Trophoblast cell (in vitro differentiated cells and primary cell): Measurements from ENCODE around the gene XG.

Source experiments
- DNase-seq, 2 donors: peaks; one replicate each; pipeline ENCODE4 v3.0.0-alpha.2; 2016
- H2AFZ ChIP-seq: 2 replicates; pipeline ENCODE4 v1.6.1; 2013; ENCODE audit warnings: low read length, moderate library complexity, mild to moderate bottlenecking; ENCODE audit not compliant: insufficient read depth, poor library complexity
- H2AK5ac ChIP-seq: 2 replicates; pipeline ENCODE4 v1.6.1; 2013; ENCODE audit warnings: mild to moderate bottlenecking, low read length
- H2BK120ac ChIP-seq: 2 replicates; pipeline ENCODE4 v1.6.1; 2013; ENCODE audit warnings: low read length, mild to moderate bottlenecking, moderate library complexity; ENCODE audit not compliant: insufficient read depth, poor library complexity
- H2BK12ac ChIP-seq: 2 replicates; pipeline ENCODE4 v1.6.1; 2013; ENCODE audit warnings: mild to moderate bottlenecking, low read length, moderate library complexity
- H2BK5ac ChIP-seq: 2 replicates; pipeline ENCODE4 v1.6.1; 2013; ENCODE audit warnings: low read length, low read depth, moderate library complexity, mild to moderate bottlenecking; ENCODE audit not compliant: poor library complexity
- H3K14ac ChIP-seq: 2 replicates; pipeline ENCODE4 v1.6.1; 2013; ENCODE audit warnings: mild to moderate bottlenecking, low read length
- H3K18ac ChIP-seq: 2 replicates; pipeline ENCODE4 v1.6.1; 2013; ENCODE audit warnings: mild to moderate bottlenecking, low read length
- H3K23ac ChIP-seq: 2 replicates; pipeline ENCODE4 v1.6.1; 2013; ENCODE audit warnings: low read length
- H3K27ac ChIP-seq: 2 replicates; pipeline ENCODE4 v1.5.1; 2013; ENCODE audit warnings: low read depth, mild to moderate bottlenecking, inconsistent platforms, low read length, moderate library complexity
- H3K27me3 ChIP-seq: 2 replicates; pipeline ENCODE4 v1.6.1; 2013; ENCODE audit warnings: inconsistent platforms, mild to moderate bottlenecking, low read length, moderate library complexity; ENCODE audit not compliant: insufficient read depth
- H3K36me3 ChIP-seq, 2 experiments: 1 replicate in 1 of 2; 2 replicates in 1 of 2; pipeline ENCODE4 v1.6.1; 2013; ENCODE audit warnings: low read length in 2 of 2, mild to moderate bottlenecking in 2 of 2, moderate library complexity in 1 of 2; ENCODE audit not compliant: insufficient read depth in 2 of 2, control insufficient read depth in 1 of 2
- H3K4ac ChIP-seq: 2 replicates; pipeline ENCODE4 v1.6.1; 2013; ENCODE audit warnings: low read depth, mild to moderate bottlenecking, low read length, moderate library complexity
- H3K4me1 ChIP-seq, 2 experiments: 1 replicate in 1 of 2; 2 replicates in 1 of 2; pipeline ENCODE4 v1.6.1; 2013; ENCODE audit warnings: low read length in 2 of 2, mild to moderate bottlenecking in 2 of 2, moderate library complexity in 1 of 2; ENCODE audit not compliant: insufficient read depth in 2 of 2, control insufficient read depth in 1 of 2
- H3K4me2 ChIP-seq: 2 replicates; pipeline ENCODE4 v1.6.1; 2013; ENCODE audit warnings: inconsistent platforms, mild to moderate bottlenecking, low read length, moderate library complexity
- H3K4me3 ChIP-seq: 2 replicates; pipeline ENCODE4 v1.5.1; 2013; ENCODE audit warnings: mild to moderate bottlenecking, low read depth, low read length, inconsistent platforms
- H3K79me1 ChIP-seq: one replicate; pipeline ENCODE4 v1.6.1; 2013; ENCODE audit warnings: low read length
- H3K79me2 ChIP-seq: 2 replicates; pipeline ENCODE4 v1.6.1; 2013; ENCODE audit warnings: low read length, mild to moderate bottlenecking; ENCODE audit not compliant: control insufficient read depth, insufficient read depth, poor library complexity
- H3K9ac ChIP-seq: 2 replicates; pipeline ENCODE4 v1.6.1; 2013; ENCODE audit warnings: mild to moderate bottlenecking, low read length
- H3K9me3 ChIP-seq: 2 replicates; pipeline ENCODE4 v1.6.1; 2013; ENCODE audit warnings: low read depth, mild to moderate bottlenecking, control low read depth, inconsistent platforms, low read length; ENCODE audit not compliant: insufficient read depth
- H4K12ac ChIP-seq: 2 replicates; pipeline ENCODE4 v1.6.1; 2013; ENCODE audit warnings: low read depth, mild to moderate bottlenecking, low read length, moderate library complexity
- H4K8ac ChIP-seq: 2 replicates; pipeline ENCODE4 v1.6.1; 2013; ENCODE audit warnings: low read depth, mild to moderate bottlenecking, low read length, moderate library complexity
- H4K91ac ChIP-seq: one replicate; pipeline ENCODE4 v1.6.1; 2013; ENCODE audit warnings: low read depth, mild to moderate bottlenecking, low read length, moderate library complexity
- WGBS: extraction: QIAGEN DNeasy Blood & Tissue Kit; methylation state at CpG from one replicate; pipeline ENCODE4 v1.1.7; 2013; ENCODE audit warnings: missing lambda C conversion rate; ENCODE audit not compliant: insufficient read length, insufficient coverage; ENCODE audit errors: extremely low coverage; 5-methylcytosine and 5-hydroxymethylcytosine counted together

XG gene

GRCh38 chrX:2828959-2829411 lies 77.1 kb downstream of the XG start:
- peak overlapping the region; percentile 83 for H3K4me3 ChIP-seq
- no peak overlapping the region for H3K27ac ChIP-seq
- peak overlapping the region; percentile 64 for H3K4me2 ChIP-seq
- H3K9me3 ChIP-seq = no peaks in the 10 kb centered on the region
- H2AFZ ChIP-seq = no peak overlapping the region
- no peak overlapping the region for H2BK120ac ChIP-seq
- H3K27me3 ChIP-seq = no peaks in the 10 kb centered on the region
- no peak overlapping the region for H2BK12ac ChIP-seq
- peak overlapping the region; percentile 4 for H4K91ac ChIP-seq
- no peak overlapping the region for H2AK5ac ChIP-seq
- no peak overlapping the region for H3K9ac ChIP-seq
- peak overlapping the region; percentile 13 for H4K8ac ChIP-seq
- peaks cover 0 to 6% of the 10 kb centered on the region in 2 experiments for H3K36me3 ChIP-seq
- WGBS = no CpG with 5 or more reads among the region's 44 CpGs
- peaks cover 3% of the 10 kb centered on the region for H3K79me2 ChIP-seq
- no peak overlapping the region for H3K4ac ChIP-seq
- H3K79me1 ChIP-seq = peaks cover 3% of the 10 kb centered on the region
- H3K4me1 ChIP-seq = peaks cover 0 to 7% of the 10 kb centered on the region in 2 experiments
- no peak for DNase-seq
- H4K12ac ChIP-seq = peak overlapping the region; percentile 27
- no peak overlapping the region for H3K23ac ChIP-seq
- H2BK5ac ChIP-seq = no peak overlapping the region
- peak overlapping the region; percentile 32 for H3K14ac ChIP-seq
- H3K18ac ChIP-seq = no peak overlapping the region

DNA sequence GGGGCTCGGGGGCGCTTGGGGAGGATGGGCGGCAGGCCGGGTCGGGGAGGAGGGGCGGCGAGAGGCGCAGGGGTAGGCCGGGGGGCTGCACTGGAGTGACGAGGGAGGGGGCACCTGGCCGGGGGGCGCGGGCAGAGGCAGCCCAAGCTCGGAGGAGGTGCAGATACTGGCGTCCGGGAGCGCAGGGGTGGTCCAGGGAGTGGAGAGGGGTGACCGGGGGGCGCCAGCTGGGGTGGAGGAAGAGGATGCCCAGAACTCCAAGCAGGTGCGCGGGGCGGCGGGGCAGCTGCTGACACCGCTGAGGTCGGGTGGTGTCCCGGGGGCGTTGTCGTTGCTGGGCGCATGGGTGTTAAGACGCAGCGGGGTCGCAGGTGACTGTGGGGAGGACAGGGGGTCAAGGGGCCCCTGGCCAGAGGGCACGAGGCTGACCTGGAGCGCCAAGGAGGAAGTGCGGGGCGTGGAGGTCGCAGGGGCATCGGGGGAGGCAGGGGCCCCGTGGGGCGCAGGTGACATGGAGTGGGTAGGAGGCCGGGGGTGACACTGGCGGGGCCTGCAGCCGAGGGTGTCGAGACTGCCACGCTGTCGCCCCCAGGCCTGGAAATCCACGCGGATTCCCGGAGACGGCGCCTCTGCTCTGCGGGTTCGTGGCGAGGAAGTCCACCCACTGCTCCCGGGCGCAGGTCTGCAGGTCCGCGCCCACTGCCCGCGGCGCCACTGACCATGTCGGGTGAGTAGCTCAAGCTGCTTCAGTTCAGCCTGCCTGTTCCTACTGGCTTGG lies 77.8 kb downstream of the XG start:
- no CpG with 5 or more reads among the region's 62 CpGs for WGBS
- Histone ChIP-seq H2BK5ac (no peak overlapping the region), H2AK5ac (no peak overlapping the region), H3K79me2 (peaks cover 3% of the 10 kb centered on the region), H3K4me3 (peak overlapping the region; percentile 83), H3K23ac (no peak overlapping the region), H2BK120ac (no peak overlapping the region), H3K36me3 (peaks cover 0 to 6% of the 10 kb centered on the region in 2 experiments), H4K8ac (no peak overlapping the region), H3K18ac (no peak overlapping the region), H2BK12ac (no peak overlapping the region), H4K91ac (peak overlapping the region; percentile 4), H3K14ac (no peak overlapping the region), H2AFZ (no peak overlapping the region), H3K9me3 (no peaks in the 10 kb centered on the region), H3K27ac (no peak overlapping the region), H4K12ac (no peak overlapping the region), H3K27me3 (no peaks in the 10 kb centered on the region), H3K4ac (no peak overlapping the region), H3K79me1 (peaks cover 3% of the 10 kb centered on the region), H3K9ac (no peak overlapping the region), H3K4me1 (peaks cover 0 to 7% of the 10 kb centered on the region in 2 experiments), H3K4me2 (peak overlapping the region; percentile 52)
- no peak for DNase-seq

- Histone ChIP-seq H3K79me2 (peaks cover 3% of the 10 kb centered on the region), H4K12ac (no peak overlapping the region), H3K36me3 (peaks cover under 1 to 13% of the 10 kb centered on the region in 2 experiments), H2BK120ac (no peak overlapping the region), H3K27ac (no peak overlapping the region), H2BK12ac (no peak overlapping the region), H2AFZ (no peak overlapping the region), H3K4ac (no peak overlapping the region), H3K4me3 (no peak overlapping the region), H4K8ac (no peak overlapping the region), H4K91ac (no peak overlapping the region), H2AK5ac (no peak overlapping the region), H3K4me2 (no peak overlapping the region), H3K79me1 (peaks cover 3% of the 10 kb centered on the region), H3K14ac (no peak overlapping the region), H3K9ac (no peak overlapping the region), H3K9me3 (no peaks in the 10 kb centered on the region), H3K23ac (no peak overlapping the region), H2BK5ac (no peak overlapping the region), H3K27me3 (no peaks in the 10 kb centered on the region), H3K4me1 (peaks cover 0 to 7% of the 10 kb centered on the region in 2 experiments), H3K18ac (no peak overlapping the region)
- DNase-seq = no peak
- no CpG with 5 or more reads among the region's 14 CpGs for WGBS
These were observed 79.8 kb downstream of the XG start for GRCh38 chrX:2831471-2832228.

DNA sequence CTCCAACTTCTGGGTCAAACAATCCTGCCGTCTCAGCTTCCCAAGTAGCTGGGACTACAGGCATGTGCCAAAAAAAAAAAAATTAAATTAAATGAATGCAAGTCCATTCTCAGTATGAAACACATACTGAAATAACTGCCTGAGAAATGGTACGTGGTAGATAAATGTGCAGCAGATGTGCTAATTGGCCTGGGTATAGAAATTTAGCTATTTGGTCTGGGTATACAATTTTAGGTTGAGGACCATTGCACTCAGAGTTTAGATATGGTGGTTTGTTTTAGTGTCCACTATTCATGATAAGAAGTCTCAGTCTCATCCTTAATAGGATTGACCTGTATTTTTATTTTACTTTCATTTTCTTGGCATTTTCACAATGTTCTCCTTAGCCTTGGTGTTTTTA lies 86.1 kb downstream of the XG start:
- WGBS = no CpG with 5 or more reads among the region's 2 CpGs
- no peak overlapping the region for H3K4me3 ChIP-seq

More for the DNA sequence above, 86.1 kb downstream of the XG start:
- no peaks in the 10 kb centered on the region for H3K9me3 ChIP-seq
- no peaks in the 10 kb centered on the region for H3K27me3 ChIP-seq
- no peaks in the 10 kb centered on the region for H3K79me2 ChIP-seq
- no peak overlapping the region for H3K23ac ChIP-seq
- no peak overlapping the region for H4K91ac ChIP-seq
- no peak overlapping the region for H3K14ac ChIP-seq
- no peak overlapping the region for H2AK5ac ChIP-seq
- no peak overlapping the region for H3K9ac ChIP-seq
- H2BK5ac ChIP-seq = no peak overlapping the region
- no peak overlapping the region for H2BK12ac ChIP-seq
- no peak overlapping the region for H3K18ac ChIP-seq
- H3K36me3 ChIP-seq = peaks cover 2 to 10% of the 10 kb centered on the region in 2 experiments
- H4K8ac ChIP-seq = no peak overlapping the region
- no peak for DNase-seq
- no peak overlapping the region for H2AFZ ChIP-seq
- no peak overlapping the region for H3K27ac ChIP-seq
- H2BK120ac ChIP-seq = no peak overlapping the region
- H3K4me2 ChIP-seq = no peak overlapping the region
- H3K4me1 ChIP-seq = no peaks in the 10 kb centered on the region
- no peaks in the 10 kb centered on the region for H3K79me1 ChIP-seq
- H4K12ac ChIP-seq = no peak overlapping the region
- no peak overlapping the region for H3K4ac ChIP-seq
